Hematopoietic multipotent progenitor cell (in vitro differentiated cells): Measurements from ENCODE around the gene DTNBP1. TPM values are rescaled to one million over a fixed set of nuclear protein-coding genes. Genes with fewer than 3 reads are reported as not detected.

Experiments
- DNase-seq, 3 donors: peaks; one replicate each; pipeline ENCODE4 v3.0.0-alpha.2; 2011 to 2015; ENCODE audit warnings: low read depth in 2 of 3, low spot score in 2 of 3
- total RNA-seq: library from RNA; depleted of rRNA; stranded (reverse); fragments of >200 nt; gene quantifications from one replicate; pipeline ENCODE4 v1.2.3, GENCODE V29; 2012

Gene DTNBP1
- total RNA-seq, 1 donor: 17.5 TPM

DNA sequence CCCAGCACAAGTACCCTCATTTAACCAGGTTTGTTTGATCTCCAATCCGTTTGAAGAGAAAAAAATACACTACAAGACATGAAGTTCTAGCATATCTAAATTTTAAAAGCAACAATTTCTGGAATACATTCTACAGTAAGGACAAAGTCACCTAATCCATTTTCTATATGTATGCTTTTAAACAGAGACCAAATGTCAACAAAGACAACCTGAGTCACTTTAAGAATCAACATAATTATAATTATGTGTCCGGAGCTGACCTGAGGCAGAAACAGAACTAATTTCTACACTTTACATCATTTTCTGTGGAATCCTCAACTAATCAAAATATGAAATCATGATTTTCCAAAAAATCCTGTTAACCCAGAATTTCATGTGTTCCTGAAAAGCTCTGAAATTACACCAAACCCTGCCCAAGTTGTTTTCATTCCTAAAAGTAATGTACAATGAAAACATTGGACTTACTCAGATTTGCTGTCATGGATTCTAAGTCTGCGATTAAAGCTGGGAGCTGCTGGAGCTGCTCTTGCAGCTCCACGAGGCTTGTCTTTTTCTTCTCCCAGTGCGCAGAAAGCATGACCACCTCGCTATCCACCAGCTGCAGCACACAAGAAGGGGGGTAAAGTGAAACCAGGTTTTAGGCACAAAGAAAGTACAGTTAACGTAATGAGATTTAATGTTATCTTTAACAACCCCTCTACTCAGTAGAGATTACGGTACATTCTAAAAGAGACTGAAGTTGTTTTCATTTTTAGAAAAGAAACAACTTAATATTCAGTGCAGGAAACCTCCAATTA, 35.8 kb downstream of the DTNBP1 start:
- DNase-seq: no peak

- DNase-seq: no peak
Observed at GRCh38 chr6:15626160-15626559, 36.7 kb downstream of the DTNBP1 start.

DNA sequence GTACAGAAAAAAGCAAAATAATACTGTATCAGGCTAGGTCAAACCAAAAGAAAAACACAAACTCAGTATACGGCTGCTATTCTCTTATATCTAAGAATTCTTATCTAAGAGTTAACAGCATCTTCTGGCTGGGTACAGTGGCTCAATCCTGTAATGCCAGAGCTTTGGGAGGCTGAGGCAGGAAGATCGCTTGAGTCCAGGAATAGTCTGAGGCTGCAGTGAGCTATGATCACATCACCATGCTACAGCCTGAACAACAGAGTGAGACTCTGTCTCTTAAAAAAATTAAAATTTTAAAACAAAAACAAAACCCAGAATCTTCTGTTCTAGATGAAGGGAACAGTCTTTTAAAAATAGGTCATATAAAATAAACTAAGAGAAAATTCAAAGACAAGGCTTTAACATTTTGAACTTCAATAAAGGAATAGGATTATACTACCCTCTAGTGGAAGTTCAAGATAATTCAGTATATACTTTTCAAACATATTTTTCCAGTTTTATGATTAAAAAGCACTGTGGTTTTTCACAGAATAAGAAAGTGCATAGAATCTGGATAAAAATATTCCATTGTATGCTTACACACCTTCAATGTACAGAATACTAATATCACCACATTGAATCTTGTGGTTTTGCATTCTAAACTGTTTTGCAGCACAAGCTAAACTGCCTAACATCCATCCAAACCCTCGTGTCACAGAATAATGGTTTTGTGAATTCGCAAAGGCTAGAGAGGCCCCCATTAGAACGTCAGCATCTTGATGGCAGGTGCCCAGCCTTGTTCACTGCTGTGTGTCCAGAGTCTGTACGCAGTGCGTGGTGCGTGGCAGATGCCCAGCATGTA, 39.3 kb downstream of the DTNBP1 start:
- peak in 1 of 3 donors; percentile 69 for DNase-seq

DNA sequence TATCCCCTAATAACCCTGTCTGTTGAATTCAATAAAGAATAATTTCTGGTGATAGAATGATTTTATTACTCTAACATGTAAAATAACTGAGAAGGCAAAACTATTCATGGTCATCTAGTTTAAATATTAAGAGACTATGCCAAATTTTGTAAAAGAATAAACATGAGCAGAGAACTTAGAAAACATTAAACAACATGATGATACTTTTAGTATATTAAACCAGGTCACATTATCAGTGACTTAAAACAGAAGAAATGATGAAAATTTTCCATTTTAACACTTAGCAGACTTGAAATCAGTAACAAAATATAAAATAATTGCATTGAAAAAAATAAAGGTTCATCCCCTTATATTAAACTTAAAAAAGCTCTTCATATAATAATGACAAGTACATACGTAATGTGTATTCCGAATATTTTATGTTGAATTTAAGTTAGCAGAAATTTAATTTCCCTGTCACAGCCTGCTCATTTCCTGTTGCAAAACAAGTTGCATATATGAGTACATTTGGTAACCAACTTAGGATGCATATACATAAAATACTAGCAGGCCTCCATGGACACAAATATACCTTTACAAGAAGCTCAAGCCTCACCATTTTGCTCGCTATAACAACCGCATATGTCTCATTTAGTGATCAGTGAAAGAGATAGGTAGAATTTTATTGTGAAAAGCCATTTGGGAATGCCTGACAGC, 40.6 kb downstream of the DTNBP1 start:
- DNase-seq: no peak

GRCh38 chr6:15621203-15622044, 41.4 kb downstream of the DTNBP1 start:
- DNase-seq: peak in 2 of 3 donors; percentile 48 to 53

- no peak for DNase-seq
Observed at GRCh38 chr6:15620611-15621010, 42.2 kb downstream of the DTNBP1 start.

DNA sequence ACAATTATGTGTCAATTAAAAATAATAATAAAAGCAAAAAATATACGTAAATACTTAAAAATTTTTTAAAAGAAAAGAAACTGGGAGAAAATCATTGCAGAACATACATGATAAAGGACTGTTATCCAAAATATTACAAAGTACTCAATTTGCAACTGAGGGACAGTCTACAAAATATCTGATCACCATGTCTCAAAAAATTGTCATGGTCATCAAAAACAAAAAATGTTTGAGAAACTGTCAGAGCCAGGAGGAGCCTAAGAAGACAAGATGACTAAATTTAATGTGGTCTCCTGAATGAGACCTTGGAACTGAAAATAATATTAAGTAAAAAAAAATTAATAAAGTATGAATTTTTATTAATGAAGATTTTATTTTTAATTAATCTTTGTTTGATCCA, 43.5 kb downstream of the DTNBP1 start:
- no peak for DNase-seq

- DNase-seq: no peak
Observed at GRCh38 chr6:15618685-15619084, 44.1 kb downstream of the DTNBP1 start.

GRCh38 chr6:15616261-15616660, 46.6 kb downstream of the DTNBP1 start:
- DNase-seq: no peak

GRCh38 chr6:15615802-15616201, 47.0 kb downstream of the DTNBP1 start:
- no peak for DNase-seq

- no peak for DNase-seq
Observed at GRCh38 chr6:15614277-15614676, 48.6 kb downstream of the DTNBP1 start.

DNA sequence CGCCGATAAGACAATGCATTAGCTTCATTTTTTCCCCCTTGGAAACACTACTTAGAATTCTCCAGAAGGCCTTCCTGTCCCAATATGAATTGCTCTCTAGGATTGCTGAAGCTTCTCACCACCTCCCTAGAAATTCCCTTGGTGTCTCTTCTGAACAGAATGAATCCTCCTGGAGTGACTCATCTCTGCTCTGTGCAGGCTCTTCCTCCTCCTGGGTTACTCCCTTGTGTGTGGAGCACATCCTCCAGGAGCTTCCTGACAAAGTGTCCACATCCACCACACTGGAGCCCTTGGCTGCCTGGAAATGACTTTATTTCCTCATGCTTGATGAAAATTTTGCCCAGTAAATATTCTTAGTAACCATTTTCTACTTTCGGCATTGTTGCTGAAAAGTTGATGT, 54.4 kb downstream of the DTNBP1 start:
- no peak for DNase-seq

GRCh38 chr6:15607603-15608002, 55.2 kb downstream of the DTNBP1 start:
- no peak for DNase-seq

GRCh38 chr6:15606347-15606746, 56.5 kb downstream of the DTNBP1 start:
- DNase-seq: no peak

DNA sequence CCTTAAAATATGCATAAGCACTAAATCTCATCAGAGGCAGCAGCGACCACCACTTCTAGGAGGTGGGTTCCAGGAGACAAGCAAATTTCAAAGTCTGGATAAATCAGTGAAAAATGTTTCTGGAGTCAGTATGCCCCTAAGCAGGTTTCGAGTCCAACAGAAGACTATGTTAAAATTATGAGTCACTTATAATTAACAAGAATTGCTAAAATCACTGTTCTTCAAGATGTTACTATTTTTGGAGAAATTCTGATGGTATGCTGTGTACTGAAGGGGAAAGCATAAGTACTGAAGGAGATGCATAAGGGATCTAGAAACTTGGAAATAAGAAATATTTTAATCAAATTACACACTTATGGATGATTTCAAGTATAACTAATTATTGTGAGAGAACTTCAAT, 58.0 kb downstream of the DTNBP1 start:
- no peak for DNase-seq

DNA sequence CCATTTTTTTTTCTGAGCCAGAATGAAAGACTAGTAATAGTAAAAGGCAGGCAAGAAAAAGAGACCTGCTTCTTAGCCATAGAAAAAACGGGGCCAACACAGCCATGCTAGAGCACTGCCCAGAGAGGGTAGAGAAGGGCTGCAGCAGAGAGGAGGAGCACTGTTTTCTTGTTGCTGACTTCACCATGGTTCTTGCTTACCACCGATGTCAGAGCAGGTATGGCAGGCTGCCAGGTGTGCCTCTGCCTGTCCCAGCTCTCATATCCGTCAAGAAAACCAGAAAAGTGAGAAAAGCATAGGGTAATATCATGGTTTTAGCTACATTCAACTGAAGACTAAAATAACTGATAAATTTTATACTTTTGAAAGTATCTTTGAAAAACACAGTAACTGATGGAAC, 60.7 kb downstream of the DTNBP1 start:
- DNase-seq: no peak

- no peak for DNase-seq
Observed at GRCh38 chr6:15598273-15598798, 64.5 kb downstream of the DTNBP1 start.

DNA sequence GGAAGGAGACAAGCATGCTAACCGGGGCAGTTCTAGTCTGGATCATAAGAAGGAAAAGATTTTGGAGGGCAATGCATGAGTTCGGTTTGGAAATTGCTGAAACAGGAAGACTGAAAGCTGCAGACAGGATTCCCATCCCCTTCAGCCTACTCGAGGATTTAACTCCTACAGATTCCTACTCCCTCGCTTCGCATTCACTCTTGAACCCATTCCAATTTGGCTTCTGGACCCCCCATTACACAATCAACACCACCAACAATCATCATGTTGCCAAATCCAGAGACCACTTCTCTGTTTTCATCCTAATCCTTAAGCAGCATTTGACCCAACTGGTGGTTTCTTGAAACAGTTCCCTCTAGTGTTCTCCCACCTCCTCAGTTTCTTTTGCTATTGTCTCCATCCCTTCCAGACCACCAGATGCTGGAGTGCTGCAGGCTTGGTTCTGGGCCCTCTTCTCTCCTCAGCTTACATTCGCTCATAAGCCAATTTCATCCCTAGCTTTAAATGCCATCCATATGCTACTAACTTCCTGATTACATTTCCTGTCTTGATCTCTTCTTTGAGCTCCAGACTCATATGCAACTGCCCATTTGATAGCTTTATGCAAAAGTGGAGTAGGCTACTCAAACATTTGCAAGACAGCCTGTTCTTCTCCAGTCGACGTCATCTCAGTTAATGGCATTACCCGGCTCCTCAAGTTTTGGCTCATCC, 66.5 kb downstream of the DTNBP1 start:
- DNase-seq: no peak

DNA sequence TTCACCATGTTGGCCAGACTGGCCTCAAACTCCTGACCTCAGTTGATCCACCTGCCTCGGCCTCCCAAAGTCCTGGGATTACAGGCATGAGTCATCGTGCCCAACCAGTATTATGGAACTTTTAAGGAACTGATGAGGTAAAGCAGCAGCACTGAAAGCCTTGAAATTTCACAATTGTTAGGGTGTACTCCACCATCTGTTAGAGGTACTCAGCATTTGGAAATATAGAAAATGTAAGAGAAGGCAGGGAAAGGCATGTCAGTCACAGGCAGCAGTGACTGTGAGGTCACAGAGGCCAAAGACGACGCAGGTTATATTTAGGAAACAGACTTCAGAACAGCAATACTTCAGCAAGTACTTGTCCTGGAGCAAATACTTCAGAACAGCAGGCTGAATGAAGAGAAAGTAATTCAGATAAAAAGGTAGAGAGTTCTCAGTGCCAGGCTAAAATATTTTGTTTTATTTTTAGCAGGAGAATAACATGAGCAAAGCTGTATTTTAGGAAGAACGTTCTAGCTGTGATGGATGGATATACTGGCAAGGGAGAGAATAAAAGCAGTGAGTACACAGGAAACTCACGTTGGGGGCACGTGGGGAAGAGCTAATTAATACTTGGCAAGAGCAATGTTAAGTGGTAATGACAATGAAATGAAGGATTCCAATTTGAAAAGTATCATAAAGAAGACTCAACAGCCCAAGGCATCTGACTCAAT, 67.2 kb downstream of the DTNBP1 start:
- DNase-seq: no peak
